Naive thymus-derived CD8-positive, alpha-beta T cell (primary cell): ENCODE results near the gene CROCC2. TPM values are rescaled to one million over a fixed set of nuclear protein-coding genes. Genes with fewer than 3 reads are reported as not detected.

Experiments
- ATAC-seq, 2 donors: fragments of 150-1000 bp; cut with Tn5 transposase in 1 of 2; sonication (Bioruptor Pico), chemical (Tn5 transposase) in 1 of 2; 1 replicate in 1 of 2; 2 replicates in 1 of 2; pipeline ENCODE4 v1.10.0; 2021; ENCODE audit warnings: mild to moderate bottlenecking in 2 of 2, moderate library complexity in 2 of 2
- POLR2A ChIA-PET: fragments of 350-600 bp; sonication (Branson Sonifier 250); formaldehyde crosslinking; loops from one replicate; lab custom pipeline; 2021; ENCODE audit warnings: antibody characterized with exemption; lab: Charles Lee
- DNase-seq, 10 donors: peaks; one replicate each; pipeline versions ENCODE4 v3.0.0 to v3.0.0-alpha.2; 2020 to 2022
- H3K27ac Mint-ChIP-seq, 10 donors: one replicate each; pipeline ENCODE4 v1.8.0; 2020 to 2022; ENCODE audit warnings: mild to moderate bottlenecking in 10 of 10, mixed read lengths in 10 of 10, moderate library complexity in 4 of 10, inconsistent platforms in 1 of 10
- H3K27me3 Mint-ChIP-seq, 5 donors: one replicate each; pipeline ENCODE4 v1.8.0; 2021 to 2022; ENCODE audit warnings: mixed read lengths in 5 of 5
- H3K36me3 Mint-ChIP-seq, 3 donors: one replicate each; pipeline ENCODE4 v1.8.0; 2020 to 2022; ENCODE audit warnings: mixed read lengths in 3 of 3, mild to moderate bottlenecking in 2 of 3, inconsistent platforms in 1 of 3
- H3K4me1 Mint-ChIP-seq, 4 donors: one replicate each; pipeline ENCODE4 v1.8.0; 2021 to 2022; ENCODE audit warnings: mixed read lengths in 4 of 4
- H3K4me3 Mint-ChIP-seq, 10 donors: one replicate each; pipeline ENCODE4 v1.8.0; 2020 to 2022; ENCODE audit warnings: mild to moderate bottlenecking in 10 of 10, mixed read lengths in 10 of 10, moderate library complexity in 6 of 10, inconsistent platforms in 1 of 10
- H3K9me3 Mint-ChIP-seq, 9 donors: one replicate each; pipeline ENCODE4 v1.8.0; 2020 to 2022; ENCODE audit warnings: mixed read lengths in 9 of 9, mild to moderate bottlenecking in 3 of 9, inconsistent platforms in 1 of 9, moderate library complexity in 1 of 9
- polyA plus RNA-seq, 3 donors: library from polyadenylated mRNA; unstranded; fragments of 300-500 nt; fragmentation: Illumina TruSeq; gene quantifications; one replicate each; pipeline ENCODE4 v1.2.3, GENCODE V29; 2021
- total RNA-seq, 8 experiments: library from RNA in 2 of 8; stranded (reverse) in 2 of 8; gene quantifications; one replicate each; pipeline ENCODE4 v1.2.3 and lab custom pipeline; 2021 to 2026

Gene CROCC2
- total and polyA plus RNA-seq, 5 experiments from 2014 or later: not detected

DNA sequence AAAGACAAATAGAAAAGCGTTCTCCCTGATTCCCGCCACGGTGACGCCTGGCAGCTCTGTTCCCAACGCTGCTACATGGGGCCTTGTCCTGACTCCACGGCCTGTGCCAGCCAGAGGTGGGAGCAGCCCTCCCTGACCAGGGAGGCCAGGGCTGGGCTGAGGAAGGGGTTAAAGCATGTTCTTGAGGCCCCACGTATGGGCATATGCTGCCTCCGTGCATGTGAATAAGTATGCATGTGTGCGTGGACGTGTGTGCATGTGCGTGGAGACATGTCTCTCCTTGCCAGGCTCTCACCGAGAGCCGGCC, 90.7 kb downstream of the CROCC2 start:
- peaks cover 0 to 8% (median 0%) of the 10 kb centered on the region in 3 donors for H3K36me3 Mint-ChIP-seq
- DNase-seq (no peak), ATAC-seq (no peak)
- H3K27me3 Mint-ChIP-seq: peaks cover 0 to 22% (median 2%) of the 10 kb centered on the region in 5 donors
- POLR2A ChIA-PET: interaction anchor here (0.7 to 3.4 kb wide), 11 partner anchors 9 to 133 kb away, joined by 3 to 31 read pairs (median 5); partner anchors contain the start of gene MTERF4
- H3K4me3 Mint-ChIP-seq: peak overlapping the region in 7 of 10 donors; percentile 45 to 95 (median 83)
- H3K9me3 Mint-ChIP-seq: peaks cover 0 to 4% (median 0%) of the 10 kb centered on the region in 9 donors
- peak overlapping the region in 9 of 10 donors; percentile 15 to 95 (median 92) for H3K27ac Mint-ChIP-seq
- H3K4me1 Mint-ChIP-seq: peaks cover 17 to 52% (median 42%) of the 10 kb centered on the region in 4 donors

- ATAC-seq: peak; percentile 29 to 30
These were observed 91.2 kb downstream of the CROCC2 start for GRCh38 chr2:240997141-240997855.

DNA sequence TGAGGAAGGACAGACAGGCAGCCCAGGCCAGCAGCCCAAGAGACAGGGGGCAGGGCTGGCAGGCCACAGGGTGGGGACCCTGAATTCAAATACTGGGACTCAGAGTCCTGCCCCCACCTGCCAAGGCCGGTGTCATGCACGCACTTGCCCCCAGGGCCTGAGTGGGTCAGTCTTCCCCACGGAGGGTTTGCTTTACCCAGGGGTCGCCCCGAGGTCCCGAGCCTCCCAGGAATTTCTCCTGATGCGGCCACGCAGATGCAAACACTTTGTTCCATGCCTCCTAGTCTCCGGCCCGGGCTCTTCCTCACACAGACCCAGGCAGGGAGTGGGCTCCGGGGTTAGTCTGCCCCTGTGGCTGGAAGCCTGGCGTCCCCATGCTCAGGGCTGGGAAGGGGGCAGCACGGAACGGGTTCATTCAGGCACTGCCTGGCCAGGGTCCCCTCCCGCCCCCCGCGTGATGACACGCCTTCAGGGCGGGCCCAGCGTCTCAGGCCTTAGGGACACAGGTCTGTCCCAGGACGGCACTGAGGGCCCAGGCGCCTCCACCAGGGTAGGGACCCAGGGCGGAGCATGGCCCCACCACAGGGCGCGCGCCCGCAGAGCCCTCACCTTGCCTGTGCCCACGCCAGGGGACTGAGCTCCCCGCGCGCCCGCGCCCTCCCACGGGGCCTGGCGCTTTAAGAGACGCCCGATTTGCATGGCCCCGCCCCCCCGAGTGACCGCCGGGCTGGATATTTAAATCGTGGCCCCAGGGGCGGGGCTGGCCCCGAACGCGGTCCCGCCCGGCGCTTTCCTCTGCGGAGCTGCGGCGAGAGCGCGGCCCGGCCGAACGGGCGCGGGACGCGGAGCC, 91.9 kb downstream of the CROCC2 start, which contains the start of gene SNED1:
Gene SNED1 (plus strand): TSS at position 763 of the 850 bp plus-strand sequence. CDS start 220 bp downstream, outside the sequence.
- peaks cover 0 to 11% (median 0%) of the 10 kb centered on the region in 3 donors for H3K36me3 Mint-ChIP-seq
- POLR2A ChIA-PET: interaction anchor here (0.5 to 3.4 kb wide), 14 partner anchors 11 to 432 kb away, joined by 3 to 31 read pairs (median 4); partner anchors contain the start of genes HDLBP and SEPTIN2
- ATAC-seq (peak; percentile 74 to 78), DNase-seq (peak; percentile 48 to 88 (median 72))
- peaks cover 17 to 48% (median 39%) of the 10 kb centered on the region in 4 donors for H3K4me1 Mint-ChIP-seq
- H3K9me3 Mint-ChIP-seq: peaks cover 0 to 4% (median 0%) of the 10 kb centered on the region in 9 donors
- peak within 1 kb of the TSS; percentile 47 to 96 (median 93) for H3K27ac Mint-ChIP-seq
- H3K4me3 Mint-ChIP-seq: peak within 1 kb of the TSS; percentile 74 to 95 (median 87)
- peaks cover 0 to 22% (median 2%) of the 10 kb centered on the region in 5 donors for H3K27me3 Mint-ChIP-seq

More at GRCh38 chr2:240997141-240997855, 91.2 kb downstream of the CROCC2 start:
- peaks cover 0 to 9% (median 0%) of the 10 kb centered on the region in 3 donors for H3K36me3 Mint-ChIP-seq
- POLR2A ChIA-PET: interaction anchor here (0.7 to 3.4 kb wide), 11 partner anchors 10 to 133 kb away, joined by 3 to 31 read pairs (median 5); partner anchors contain the start of gene MTERF4
- DNase-seq: peak in 3 of 10 donors; percentile 38 to 50 (median 50)
- peak overlapping the region; percentile 15 to 96 (median 93) for H3K27ac Mint-ChIP-seq
- peak overlapping the region; percentile 74 to 95 (median 86) for H3K4me3 Mint-ChIP-seq
- peaks cover 0 to 22% (median 2%) of the 10 kb centered on the region in 5 donors for H3K27me3 Mint-ChIP-seq
- peaks cover 0 to 4% (median 0%) of the 10 kb centered on the region in 9 donors for H3K9me3 Mint-ChIP-seq
- H3K4me1 Mint-ChIP-seq: peaks cover 17 to 53% (median 41%) of the 10 kb centered on the region in 4 donors

- H3K27ac Mint-ChIP-seq: no peak overlapping the region
- peak overlapping the region in 7 of 10 donors; percentile 13 to 85 (median 54) for H3K4me3 Mint-ChIP-seq
- POLR2A ChIA-PET: interaction anchor here (0.5 to 3.4 kb wide), 13 partner anchors 11 to 433 kb away, joined by 3 to 31 read pairs (median 4); partner anchors contain the start of genes HDLBP and SEPTIN2
- ATAC-seq: peak; percentile 53 to 54
- peaks cover 0 to 13% (median 4%) of the 10 kb centered on the region in 3 donors for H3K36me3 Mint-ChIP-seq
- H3K4me1 Mint-ChIP-seq: peaks cover 17 to 46% (median 38%) of the 10 kb centered on the region in 4 donors
- peak in 1 of 10 donors; percentile 31 for DNase-seq
- H3K27me3 Mint-ChIP-seq: peaks cover 0 to 22% (median 2%) of the 10 kb centered on the region in 5 donors
- peaks cover 0 to 9% (median 3%) of the 10 kb centered on the region in 9 donors for H3K9me3 Mint-ChIP-seq
These were observed 92.5 kb downstream of the CROCC2 start for GRCh38 chr2:240998706-240998994.

DNA sequence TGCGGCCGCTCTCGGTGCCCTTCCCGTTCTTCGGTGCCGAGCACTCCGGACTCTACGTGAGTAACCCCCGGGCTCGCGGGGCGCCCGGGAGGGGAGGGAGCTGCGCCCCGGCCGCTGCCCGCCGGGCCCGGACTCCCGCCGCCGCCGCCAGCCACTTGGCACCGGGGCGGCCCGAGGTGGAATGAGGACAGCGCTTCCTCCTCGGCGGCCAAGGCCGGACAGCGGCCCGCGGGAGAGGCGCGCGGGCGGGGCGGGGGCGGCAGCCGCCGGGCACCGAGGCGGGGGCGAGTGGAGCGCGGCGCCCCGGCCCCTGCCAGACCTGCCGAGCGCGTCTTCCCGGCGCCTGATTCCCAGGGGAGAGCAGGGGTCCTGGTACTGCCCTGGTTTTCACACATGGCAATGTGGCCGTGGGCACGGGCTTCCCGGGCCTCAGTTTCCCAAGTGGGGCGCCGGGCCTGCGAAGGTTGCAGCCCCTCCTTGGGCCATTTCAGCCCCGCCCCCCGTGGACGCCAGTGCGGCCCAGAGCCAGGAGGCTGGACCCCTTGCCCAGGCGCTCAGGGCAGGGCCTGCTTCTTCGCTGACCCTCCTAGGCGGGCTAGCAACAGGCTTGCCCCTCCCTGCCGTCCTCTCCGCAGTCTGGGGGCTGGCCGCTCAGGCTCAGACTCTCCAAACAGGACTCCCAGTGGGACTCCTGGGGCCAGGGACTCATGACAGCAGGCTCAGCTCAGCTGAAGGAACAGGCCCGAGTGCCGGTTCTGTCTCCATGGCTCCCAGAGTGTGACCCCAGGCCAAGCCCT, 93.1 kb downstream of the CROCC2 start:
- peak overlapping the region; percentile 69 to 92 (median 84) for H3K4me3 Mint-ChIP-seq
- peaks cover 0 to 15% (median 6%) of the 10 kb centered on the region in 9 donors for H3K9me3 Mint-ChIP-seq
- peaks cover 0 to 17% (median 7%) of the 10 kb centered on the region in 3 donors for H3K36me3 Mint-ChIP-seq
- DNase-seq (peak in 1 of 10 donors; percentile 62), ATAC-seq (no peak)
- POLR2A ChIA-PET: interaction anchor here (0.5 to 3.4 kb wide), 10 partner anchors 10 to 112 kb away, joined by 3 to 31 read pairs (median 4); no protein-coding TSS in a partner anchor
- peak overlapping the region in 7 of 10 donors; percentile 47 to 95 (median 91) for H3K27ac Mint-ChIP-seq
- peaks cover 19 to 50% (median 41%) of the 10 kb centered on the region in 4 donors for H3K4me1 Mint-ChIP-seq
- peaks cover 0 to 22% (median 2%) of the 10 kb centered on the region in 5 donors for H3K27me3 Mint-ChIP-seq

DNA sequence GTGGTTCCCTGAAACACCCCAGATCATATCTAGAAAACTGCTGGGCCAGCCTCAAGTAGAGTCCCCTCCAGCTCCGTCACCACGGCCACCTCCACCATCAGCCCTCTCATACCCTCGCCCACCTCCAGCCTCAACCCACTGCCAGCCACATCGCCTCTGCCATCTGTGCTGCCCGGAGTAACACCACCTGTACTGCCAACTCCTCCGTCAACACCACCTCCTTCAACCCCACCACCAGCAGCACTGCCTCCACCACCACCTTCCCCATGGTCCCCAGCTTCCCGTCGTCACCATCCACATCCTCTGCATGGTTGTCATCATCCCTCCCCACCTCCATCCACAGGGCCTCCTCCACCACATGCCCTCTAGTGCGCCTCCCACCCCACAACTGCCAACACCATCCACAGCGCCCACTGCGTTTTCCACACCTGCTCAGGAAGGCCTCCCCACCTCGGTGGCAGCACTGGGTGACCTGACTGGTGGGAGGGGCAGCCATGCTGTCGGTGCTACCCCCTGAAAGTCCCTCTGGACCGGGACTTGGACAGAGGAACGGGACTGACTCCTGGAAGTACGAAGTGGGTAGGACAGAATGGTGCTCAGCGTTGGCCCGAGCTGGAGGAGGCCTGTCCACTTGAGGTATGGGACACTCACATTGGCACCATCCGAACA, 93.9 kb downstream of the CROCC2 start:
- Mint-ChIP-seq H3K36me3 (peaks cover 0 to 17% (median 7%) of the 10 kb centered on the region in 3 donors), H3K4me1 (peaks cover 19 to 50% (median 41%) of the 10 kb centered on the region in 4 donors), H3K4me3 (peak overlapping the region; percentile 69 to 92 (median 84)), H3K27me3 (peaks cover 0 to 22% (median 2%) of the 10 kb centered on the region in 5 donors), H3K27ac (peak overlapping the region in 9 of 10 donors; percentile 6 to 95 (median 88)), H3K9me3 (peaks cover 0 to 18% (median 6%) of the 10 kb centered on the region in 9 donors)
- ATAC-seq (peak in 1 of 2 donors; percentile 35), DNase-seq (peak in 5 of 10 donors; percentile 26 to 63 (median 36))
- POLR2A ChIA-PET: interaction anchor here (1.0 to 3.0 kb wide), 5 partner anchors 10 to 113 kb away, joined by 3 to 18 read pairs (median 4); no protein-coding TSS in a partner anchor

DNA sequence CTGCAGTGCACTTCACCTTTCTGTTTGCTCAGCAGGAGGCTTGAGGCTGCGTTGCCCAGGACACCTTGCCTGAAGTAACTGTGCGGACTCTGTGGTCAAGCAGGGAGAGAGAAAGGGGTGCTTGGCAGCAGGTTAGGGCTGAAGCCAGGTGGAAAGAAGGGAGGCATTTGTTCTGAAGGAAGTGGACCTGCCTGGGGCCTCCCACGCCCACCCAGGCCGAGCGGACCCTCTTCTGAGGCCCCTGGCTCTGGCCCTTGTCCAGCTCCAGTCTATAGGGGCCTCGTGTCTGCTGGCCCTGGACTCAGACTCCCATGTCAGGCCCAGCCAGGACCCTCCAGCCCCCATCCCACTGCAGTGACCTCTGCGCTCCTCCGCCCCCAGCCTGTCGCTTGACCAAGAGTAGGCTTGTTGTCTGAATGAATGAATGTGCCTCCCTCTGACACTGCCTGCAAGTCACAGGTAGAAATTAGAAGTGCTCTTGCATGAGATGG, 94.7 kb downstream of the CROCC2 start:
- peaks cover 5 to 27% (median 12%) of the 10 kb centered on the region in 9 donors for H3K9me3 Mint-ChIP-seq
- ATAC-seq: no peak
- peak overlapping the region in 9 of 10 donors; percentile 39 to 92 (median 84) for H3K4me3 Mint-ChIP-seq
- peaks cover 23 to 50% (median 38%) of the 10 kb centered on the region in 4 donors for H3K4me1 Mint-ChIP-seq
- POLR2A ChIA-PET: interaction anchor here (0.5 to 3.0 kb wide), 8 partner anchors 9 to 306 kb away, joined by 3 to 18 read pairs (median 4); no protein-coding TSS in a partner anchor
- H3K27me3 Mint-ChIP-seq: peaks cover 0 to 18% (median 2%) of the 10 kb centered on the region in 5 donors
- H3K27ac Mint-ChIP-seq: peak overlapping the region in 8 of 10 donors; percentile 6 to 95 (median 82)
- DNase-seq: no peak
- peaks cover 6 to 19% (median 12%) of the 10 kb centered on the region in 3 donors for H3K36me3 Mint-ChIP-seq

GRCh38 chr2:241001413-241002274, 95.5 kb downstream of the CROCC2 start:
- peaks cover 10 to 19% (median 15%) of the 10 kb centered on the region in 3 donors for H3K36me3 Mint-ChIP-seq
- peaks cover 30 to 54% (median 42%) of the 10 kb centered on the region in 4 donors for H3K4me1 Mint-ChIP-seq
- peak overlapping the region in 8 of 10 donors; percentile 35 to 89 (median 52) for H3K27ac Mint-ChIP-seq
- peaks cover 5 to 31% (median 15%) of the 10 kb centered on the region in 9 donors for H3K9me3 Mint-ChIP-seq
- ATAC-seq (no peak), DNase-seq (no peak)
- peak overlapping the region in 8 of 10 donors; percentile 16 to 89 (median 42) for H3K4me3 Mint-ChIP-seq
- POLR2A ChIA-PET: interaction anchor here (0.5 to 3.0 kb wide), 8 partner anchors 8 to 144 kb away, joined by 3 to 18 read pairs (median 4); no protein-coding TSS in a partner anchor
- H3K27me3 Mint-ChIP-seq: peaks cover 0 to 18% (median 2%) of the 10 kb centered on the region in 5 donors

DNA sequence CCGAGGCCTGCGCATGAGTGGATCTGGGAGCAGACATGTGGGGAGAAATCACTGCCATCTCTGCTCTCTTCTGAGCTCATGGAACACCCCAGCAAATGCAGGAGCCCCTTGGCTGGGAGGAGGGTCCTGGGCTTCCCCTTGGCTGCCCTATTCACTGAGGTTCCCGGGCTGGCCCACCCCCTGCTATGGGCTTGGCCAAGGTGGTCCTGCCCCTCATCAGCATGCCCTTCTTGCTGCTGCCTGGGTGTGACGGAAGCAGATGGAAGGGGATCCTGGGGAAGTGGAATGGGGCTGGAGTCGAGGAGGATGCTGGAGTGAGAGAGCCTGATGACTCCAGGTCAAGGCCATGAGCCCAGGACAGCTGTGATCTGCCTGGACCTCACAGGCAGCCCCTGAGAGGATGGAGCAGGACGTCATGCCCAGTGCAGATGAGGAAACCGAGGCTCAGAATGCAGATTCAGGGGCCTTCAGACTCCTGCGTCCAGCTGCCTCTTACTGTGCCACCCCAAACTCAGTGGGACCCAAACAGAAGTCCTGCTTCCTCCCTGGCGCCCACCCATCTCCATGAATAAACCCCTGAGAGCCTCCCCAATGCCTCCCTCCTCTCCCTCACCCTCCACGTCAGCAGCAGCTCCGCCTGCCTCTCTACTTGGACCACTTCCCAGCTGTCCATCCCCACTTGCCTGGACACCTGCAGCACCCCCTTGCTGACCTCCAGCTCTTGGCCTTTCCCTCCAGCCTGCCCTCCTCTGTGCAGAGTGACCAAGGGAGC, 96.3 kb downstream of the CROCC2 start:
- H3K9me3 Mint-ChIP-seq: peaks cover 5 to 31% (median 15%) of the 10 kb centered on the region in 9 donors
- POLR2A ChIA-PET: interaction anchor here (0.7 to 3.0 kb wide), 7 partner anchors 8 to 66 kb away, joined by 3 to 18 read pairs (median 5); no protein-coding TSS in a partner anchor
- peaks cover 25 to 53% (median 38%) of the 10 kb centered on the region in 4 donors for H3K4me1 Mint-ChIP-seq
- H3K4me3 Mint-ChIP-seq: peak overlapping the region in 3 of 10 donors; percentile 26 to 54 (median 39)
- ATAC-seq (no peak), DNase-seq (no peak)
- peak overlapping the region in 6 of 10 donors; percentile 22 to 91 (median 54) for H3K27ac Mint-ChIP-seq
- peaks cover 0 to 13% (median 2%) of the 10 kb centered on the region in 5 donors for H3K27me3 Mint-ChIP-seq
- peaks cover 10 to 19% (median 15%) of the 10 kb centered on the region in 3 donors for H3K36me3 Mint-ChIP-seq
